Sigmoid colon (tissue), 7 donors: ENCODE results near the gene DSCAM. TPM values are rescaled to one million over a fixed set of nuclear protein-coding genes. Genes with fewer than 3 reads are reported as not detected.
A peak's percentile ranks its signal among the peaks of the same experiment; 100 is the strongest.
"Not testable (repeated sequence)": the region's sequence is repeated elsewhere in the genome, so short reads cannot be mapped to it uniquely, and the experiment has no call there.

ENCODE experiments used
- DNase-seq: peaks from one replicate; pipeline ENCODE4 v3.0.0-alpha.2; 2019
- H3K27ac ChIP-seq, 4 donors: fragments of 200-600 bp; sonication (generic); one replicate each; pipeline ENCODE4 v1.5.1; 2016 to 2019; ENCODE audit warnings: mild to moderate bottlenecking in 1 of 4
- H3K27me3 ChIP-seq, 3 donors: fragments of 200-600 bp; sonication (generic); one replicate each; pipeline ENCODE4 v1.5.1; 2019; ENCODE audit warnings: mild to moderate bottlenecking in 1 of 3
- H3K36me3 ChIP-seq, 4 donors: fragments of 200-600 bp; sonication (generic); one replicate each; pipeline ENCODE4 v1.5.1; 2016 to 2019
- H3K4me1 ChIP-seq, 4 donors: fragments of 200-600 bp; sonication (generic); one replicate each; pipeline ENCODE4 v1.5.1; 2017 to 2019
- H3K4me3 ChIP-seq, 4 donors: fragments of 200-600 bp; sonication (generic); one replicate each; pipeline ENCODE4 v1.5.1; 2017 to 2019; ENCODE audit warnings: mild to moderate bottlenecking in 2 of 4, moderate library complexity in 1 of 4
- H3K9me3 ChIP-seq, 4 donors: fragments of 200-600 bp in 3 of 4; sonication (generic) in 3 of 4; one replicate each; pipeline versions ENCODE4 v1.5.1 to v1.6.1; 2013 to 2019
- EP300 ChIP-seq, 4 donors: sonication (generic); formaldehyde crosslinking; IDR thresholded peaks; one replicate each; pipeline ENCODE4 v1.6.1; 2017; ENCODE audit warnings: antibody characterized with exemption in 4 of 4
- POLR2A ChIP-seq, 2 donors: fragments of 450-650 bp; IDR thresholded peaks; one replicate each; pipeline ENCODE4 v1.6.1; 2016; ENCODE audit warnings: antibody characterized with exemption in 2 of 2, mild to moderate bottlenecking in 2 of 2, moderate library complexity in 2 of 2
- POLR2AphosphoS5 ChIP-seq, 4 donors: sonication (generic); formaldehyde crosslinking; IDR thresholded peaks; one replicate each; pipeline ENCODE4 v1.6.1; 2017; ENCODE audit warnings: antibody characterized with exemption in 4 of 4
- WGBS, 2 donors: extraction: QIAGEN DNeasy Blood & Tissue Kit; methylation state at CpG; one replicate each; pipeline ENCODE4 v1.1.7; 2013; 5-methylcytosine and 5-hydroxymethylcytosine counted together
- intact Hi-C: fragments of 100-400 bp; cut with DNase I; formaldehyde crosslinking; loops from one replicate; pipeline ENCODE4 v1.15.1; 2023
- polyA plus RNA-seq, 3 donors: library from polyadenylated mRNA; stranded (reverse); fragments of 200-250 nt; gene quantifications; one replicate each; pipeline ENCODE4 v1.2.3, GENCODE V29; 2013
- total RNA-seq, 4 donors: library from RNA; depleted of rRNA; stranded (reverse); fragments of >200 nt; gene quantifications; one replicate each; pipeline ENCODE4 v1.1.0, GENCODE V29; 2016
- TF ChIP-seq, protein P1 (sequence below), 4 experiments: fragments of 450-650 bp in 3 of 4; fragments of 200-600 bp in 1 of 4; IDR thresholded peaks; one replicate each; pipeline ENCODE4 v1.5.1; 2016 to 2019; ENCODE audit warnings: antibody characterized with exemption in 4 of 4, mild to moderate bottlenecking in 3 of 4, moderate library complexity in 2 of 4
- donor health status: healthy with polysubstance abuse.
- donor health status: Bipolar disorder and iron deficiency.
- donor health status: healthy.

DSCAM gene
- total and polyA plus RNA-seq, 7 donors: 0.17 to 0.55 (median 0.33) TPM; not detected in 2

- intact Hi-C loops: no loop called here
- no peak for DNase-seq
- Histone ChIP-seq H3K4me1 (no peaks in the 10 kb centered on the region), H3K36me3 (no peaks in the 10 kb centered on the region), H3K27ac (no peak overlapping the region), H3K9me3 (peaks cover 0 to 5% (median 0%) of the 10 kb centered on the region in 4 donors), H3K27me3 (peaks cover 0 to 4% (median 0%) of the 10 kb centered on the region in 3 donors), H3K4me3 (no peak overlapping the region)
- no peak for TF ChIP-seq POLR2AphosphoS5 (IDR thresholded peaks at IDR 0.05)
- no peak for TF ChIP-seq POLR2A (IDR thresholded peaks at IDR 0.05)
- TF ChIP-seq, protein P1, sequence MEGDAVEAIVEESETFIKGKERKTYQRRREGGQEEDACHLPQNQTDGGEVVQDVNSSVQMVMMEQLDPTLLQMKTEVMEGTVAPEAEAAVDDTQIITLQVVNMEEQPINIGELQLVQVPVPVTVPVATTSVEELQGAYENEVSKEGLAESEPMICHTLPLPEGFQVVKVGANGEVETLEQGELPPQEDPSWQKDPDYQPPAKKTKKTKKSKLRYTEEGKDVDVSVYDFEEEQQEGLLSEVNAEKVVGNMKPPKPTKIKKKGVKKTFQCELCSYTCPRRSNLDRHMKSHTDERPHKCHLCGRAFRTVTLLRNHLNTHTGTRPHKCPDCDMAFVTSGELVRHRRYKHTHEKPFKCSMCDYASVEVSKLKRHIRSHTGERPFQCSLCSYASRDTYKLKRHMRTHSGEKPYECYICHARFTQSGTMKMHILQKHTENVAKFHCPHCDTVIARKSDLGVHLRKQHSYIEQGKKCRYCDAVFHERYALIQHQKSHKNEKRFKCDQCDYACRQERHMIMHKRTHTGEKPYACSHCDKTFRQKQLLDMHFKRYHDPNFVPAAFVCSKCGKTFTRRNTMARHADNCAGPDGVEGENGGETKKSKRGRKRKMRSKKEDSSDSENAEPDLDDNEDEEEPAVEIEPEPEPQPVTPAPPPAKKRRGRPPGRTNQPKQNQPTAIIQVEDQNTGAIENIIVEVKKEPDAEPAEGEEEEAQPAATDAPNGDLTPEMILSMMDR (IDR thresholded peaks at IDR 0.05): no peak
- TF ChIP-seq EP300 (IDR thresholded peaks at IDR 0.05): no peak
- WGBS, 2 donors: 96% methylated on average over 8 of the region's 8 CpGs
Observed at GRCh38 chr21:40185208-40185607, 661.8 kb downstream of the DSCAM start.

GRCh38 chr21:40182491-40182890 is 664.5 kb downstream of the DSCAM start:
- DNase-seq: peak; percentile 78
- WGBS, 2 donors: 84 to 88% methylated on average over 16 to 19 of the region's 19 CpGs

DNA sequence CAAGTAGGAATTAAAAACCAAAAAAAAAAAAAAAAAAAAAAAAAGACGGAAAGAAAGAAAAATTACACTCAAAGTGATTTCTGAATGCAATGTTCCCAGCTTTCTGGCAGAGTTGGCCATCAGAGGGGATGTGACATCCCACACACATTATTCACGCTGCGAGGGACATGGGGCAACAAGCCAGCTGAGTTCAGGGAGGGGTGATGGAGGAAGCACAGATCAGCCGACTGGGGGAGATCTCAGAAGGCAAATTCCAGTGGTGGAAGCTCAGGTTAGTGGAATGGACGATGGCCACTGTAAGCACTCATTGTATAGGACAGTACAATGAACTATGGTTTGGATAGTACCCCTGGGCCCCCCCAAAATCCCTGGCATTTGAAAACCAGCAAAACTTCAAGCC is 667.8 kb downstream of the DSCAM start:
- TF ChIP-seq POLR2AphosphoS5 (IDR thresholded peaks at IDR 0.05): no peak
- TF ChIP-seq EP300 (IDR thresholded peaks at IDR 0.05): no peak
- no peak for TF ChIP-seq POLR2A (IDR thresholded peaks at IDR 0.05)
- TF ChIP-seq, protein P1 (IDR thresholded peaks at IDR 0.05): no peak
- Histone ChIP-seq H3K4me1 (no peaks in the 10 kb centered on the region), H3K27ac (no peak overlapping the region), H3K4me3 (no peak overlapping the region), H3K27me3 (peaks cover 0 to 9% (median 0%) of the 10 kb centered on the region in 3 donors), H3K36me3 (no peaks in the 10 kb centered on the region), H3K9me3 (peaks cover 0 to 5% (median 0%) of the 10 kb centered on the region in 4 donors)
- no peak for DNase-seq
- intact Hi-C loops: no loop called here
- 78 to 79% methylated on average over 5 of the region's 5 CpGs for WGBS, 2 donors

More at GRCh38 chr21:40182491-40182890, 664.5 kb downstream of the DSCAM start:
- intact Hi-C loops, H3K4me3 ChIP-seq, H3K36me3 ChIP-seq, H3K4me1 ChIP-seq, H3K9me3 ChIP-seq, H3K27ac ChIP-seq, H3K27me3 ChIP-seq: not testable (repeated sequence)

GRCh38 chr21:40178726-40179125 is 668.2 kb downstream of the DSCAM start:
- Histone ChIP-seq H3K36me3 (no peaks in the 10 kb centered on the region), H3K27me3 (peaks cover 0 to 9% (median 0%) of the 10 kb centered on the region in 3 donors), H3K4me3 (no peak overlapping the region), H3K9me3 (peaks cover 0 to 5% (median 0%) of the 10 kb centered on the region in 4 donors), H3K4me1 (no peaks in the 10 kb centered on the region), H3K27ac (no peak overlapping the region)
- intact Hi-C loops: no loop called here
- TF ChIP-seq EP300 (IDR thresholded peaks at IDR 0.05): no peak
- TF ChIP-seq, protein P1 (IDR thresholded peaks at IDR 0.05): no peak
- no peak for TF ChIP-seq POLR2AphosphoS5 (IDR thresholded peaks at IDR 0.05)
- TF ChIP-seq POLR2A (IDR thresholded peaks at IDR 0.05): no peak
- no peak for DNase-seq
- WGBS, 2 donors: 88 to 90% methylated on average over 19 of the region's 19 CpGs

DNA sequence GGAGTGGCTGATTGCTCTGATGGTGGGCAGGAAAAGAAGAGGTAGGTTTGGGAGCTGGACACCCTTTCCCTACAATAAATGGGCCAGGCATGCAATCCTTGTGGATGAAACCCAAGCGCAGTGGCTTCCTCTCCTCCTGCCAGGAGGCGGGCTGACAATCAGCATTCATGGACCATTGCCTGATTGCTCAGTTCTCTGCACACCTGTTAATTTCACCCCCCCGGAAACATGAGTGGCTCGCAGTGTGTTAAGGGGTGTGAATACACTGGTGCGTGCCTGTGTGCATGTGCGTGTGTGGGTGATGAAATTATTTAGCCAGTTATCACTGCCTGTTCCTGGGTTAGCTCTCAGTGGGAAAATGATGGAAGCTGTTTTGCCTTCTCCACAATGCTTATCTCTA is 669.0 kb downstream of the DSCAM start:
- Histone ChIP-seq H3K36me3 (no peaks in the 10 kb centered on the region), H3K9me3 (peaks cover 0 to 5% (median 0%) of the 10 kb centered on the region in 4 donors), H3K4me3 (no peak overlapping the region), H3K4me1 (no peaks in the 10 kb centered on the region), H3K27me3 (peaks cover 0 to 9% (median 0%) of the 10 kb centered on the region in 3 donors), H3K27ac (no peak overlapping the region)
- DNase-seq: no peak
- no peak for TF ChIP-seq POLR2AphosphoS5 (IDR thresholded peaks at IDR 0.05)
- TF ChIP-seq, protein P1 (IDR thresholded peaks at IDR 0.05): no peak
- intact Hi-C loops: no loop called here
- WGBS, 2 donors: 92 to 93% methylated on average over 6 of the region's 6 CpGs
